ENCODE results near the gene SLC22A5.

DNA sequence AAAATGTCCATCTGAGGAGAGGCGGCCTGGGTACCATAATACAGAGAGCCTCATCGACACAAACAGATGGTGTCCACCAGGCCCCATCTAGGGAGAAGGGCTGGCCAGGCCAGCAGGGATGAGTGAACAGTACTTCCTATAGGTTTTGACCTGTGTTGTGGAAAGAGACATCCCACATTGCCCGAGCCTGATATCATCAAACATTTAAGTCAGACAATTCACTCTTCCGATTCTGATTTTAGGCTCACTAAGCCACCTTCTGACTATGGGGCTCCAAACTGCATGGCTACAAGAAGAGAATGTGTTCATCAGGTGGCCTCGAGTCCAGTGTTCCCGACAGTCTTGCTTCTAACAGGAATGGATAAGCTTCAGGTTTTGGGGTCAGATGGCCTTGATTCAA lies 38.9 kb downstream of the SLC22A5 start:
- TF ChIP-seq, protein P1, sequence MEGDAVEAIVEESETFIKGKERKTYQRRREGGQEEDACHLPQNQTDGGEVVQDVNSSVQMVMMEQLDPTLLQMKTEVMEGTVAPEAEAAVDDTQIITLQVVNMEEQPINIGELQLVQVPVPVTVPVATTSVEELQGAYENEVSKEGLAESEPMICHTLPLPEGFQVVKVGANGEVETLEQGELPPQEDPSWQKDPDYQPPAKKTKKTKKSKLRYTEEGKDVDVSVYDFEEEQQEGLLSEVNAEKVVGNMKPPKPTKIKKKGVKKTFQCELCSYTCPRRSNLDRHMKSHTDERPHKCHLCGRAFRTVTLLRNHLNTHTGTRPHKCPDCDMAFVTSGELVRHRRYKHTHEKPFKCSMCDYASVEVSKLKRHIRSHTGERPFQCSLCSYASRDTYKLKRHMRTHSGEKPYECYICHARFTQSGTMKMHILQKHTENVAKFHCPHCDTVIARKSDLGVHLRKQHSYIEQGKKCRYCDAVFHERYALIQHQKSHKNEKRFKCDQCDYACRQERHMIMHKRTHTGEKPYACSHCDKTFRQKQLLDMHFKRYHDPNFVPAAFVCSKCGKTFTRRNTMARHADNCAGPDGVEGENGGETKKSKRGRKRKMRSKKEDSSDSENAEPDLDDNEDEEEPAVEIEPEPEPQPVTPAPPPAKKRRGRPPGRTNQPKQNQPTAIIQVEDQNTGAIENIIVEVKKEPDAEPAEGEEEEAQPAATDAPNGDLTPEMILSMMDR (IDR thresholded peaks at IDR 0.05 in 2 of 3, conservative IDR thresholded peaks at IDR 0.05 in 1 of 3; ENCODE audit: insufficient read depth in 2 of 3, low read depth in 1 of 3, low read length in 3 of 3) = no peak
- TF ChIP-seq, protein P2, sequence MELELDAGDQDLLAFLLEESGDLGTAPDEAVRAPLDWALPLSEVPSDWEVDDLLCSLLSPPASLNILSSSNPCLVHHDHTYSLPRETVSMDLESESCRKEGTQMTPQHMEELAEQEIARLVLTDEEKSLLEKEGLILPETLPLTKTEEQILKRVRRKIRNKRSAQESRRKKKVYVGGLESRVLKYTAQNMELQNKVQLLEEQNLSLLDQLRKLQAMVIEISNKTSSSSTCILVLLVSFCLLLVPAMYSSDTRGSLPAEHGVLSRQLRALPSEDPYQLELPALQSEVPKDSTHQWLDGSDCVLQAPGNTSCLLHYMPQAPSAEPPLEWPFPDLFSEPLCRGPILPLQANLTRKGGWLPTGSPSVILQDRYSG (tag; conservative IDR thresholded peaks at IDR 0.05; ENCODE audit: low read depth) = no peak
- TF ChIP-seq SMAD3 (CRISPR knock-in tag; conservative IDR thresholded peaks at IDR 0.05) = no peak
- TF ChIP-seq FOXA1 (IDR thresholded peaks at IDR 0.05; ENCODE audit: borderline replicate concordance) = no peak
- no peak for TF ChIP-seq MEF2D (tag; conservative IDR thresholded peaks at IDR 0.05; ENCODE audit: low read depth)
- no peak for TF ChIP-seq KAT2B (IDR thresholded peaks at IDR 0.05; ENCODE audit: low read depth, low read length)
- TF ChIP-seq, protein P3, sequence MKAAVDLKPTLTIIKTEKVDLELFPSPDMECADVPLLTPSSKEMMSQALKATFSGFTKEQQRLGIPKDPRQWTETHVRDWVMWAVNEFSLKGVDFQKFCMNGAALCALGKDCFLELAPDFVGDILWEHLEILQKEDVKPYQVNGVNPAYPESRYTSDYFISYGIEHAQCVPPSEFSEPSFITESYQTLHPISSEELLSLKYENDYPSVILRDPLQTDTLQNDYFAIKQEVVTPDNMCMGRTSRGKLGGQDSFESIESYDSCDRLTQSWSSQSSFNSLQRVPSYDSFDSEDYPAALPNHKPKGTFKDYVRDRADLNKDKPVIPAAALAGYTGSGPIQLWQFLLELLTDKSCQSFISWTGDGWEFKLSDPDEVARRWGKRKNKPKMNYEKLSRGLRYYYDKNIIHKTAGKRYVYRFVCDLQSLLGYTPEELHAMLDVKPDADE (conservative IDR thresholded peaks at IDR 0.05; ENCODE audit: control insufficient read depth, low read depth, low read length) = no peak
- TF ChIP-seq, protein P4, sequence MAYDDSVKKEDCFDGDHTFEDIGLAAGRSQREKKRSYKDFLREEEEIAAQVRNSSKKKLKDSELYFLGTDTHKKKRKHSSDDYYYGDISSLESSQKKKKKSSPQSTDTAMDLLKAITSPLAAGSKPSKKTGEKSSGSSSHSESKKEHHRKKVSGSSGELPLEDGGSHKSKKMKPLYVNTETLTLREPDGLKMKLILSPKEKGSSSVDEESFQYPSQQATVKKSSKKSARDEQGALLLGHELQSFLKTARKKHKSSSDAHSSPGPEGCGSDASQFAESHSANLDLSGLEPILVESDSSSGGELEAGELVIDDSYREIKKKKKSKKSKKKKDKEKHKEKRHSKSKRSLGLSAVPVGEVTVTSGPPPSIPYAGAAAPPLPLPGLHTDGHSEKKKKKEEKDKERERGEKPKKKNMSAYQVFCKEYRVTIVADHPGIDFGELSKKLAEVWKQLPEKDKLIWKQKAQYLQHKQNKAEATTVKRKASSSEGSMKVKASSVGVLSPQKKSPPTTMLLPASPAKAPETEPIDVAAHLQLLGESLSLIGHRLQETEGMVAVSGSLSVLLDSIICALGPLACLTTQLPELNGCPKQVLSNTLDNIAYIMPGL (CRISPR knock-in tag; IDR thresholded peaks at IDR 0.05) = no peak
- no peak for TF ChIP-seq ESRRA (IDR thresholded peaks at IDR 0.05; ENCODE audit: borderline replicate concordance, low read depth)
- TF ChIP-seq HNRNPL (IDR thresholded peaks at IDR 0.05; ENCODE audit: low read depth, low read length) = no peak
- TF ChIP-seq MAFG (tag; conservative IDR thresholded peaks at IDR 0.05) = no peak
- TF ChIP-seq MCM3 (IDR thresholded peaks at IDR 0.05) = no peak
- TF ChIP-seq TARDBP (IDR thresholded peaks at IDR 0.05) = no peak
- TF ChIP-seq POLR2AphosphoS2 (IDR thresholded peaks at IDR 0.05; ENCODE audit: low read length) = no peak
